T-helper 1 cell treated with Interleukin-12 subunit alpha and Interleukin-12 subunit beta and Interleukin-4 antibody, amounts not matched to agents 30 ng/mL and 1 ng/mL, for 36 hours (primary cell): ENCODE measurements around the gene LRRC8E. TPM values are rescaled to one million over a fixed set of nuclear protein-coding genes. Genes with fewer than 3 reads are reported as not detected.

Experiments
- intact Hi-C: fragments of 100-400 bp; cut with micrococcal nuclease; formaldehyde crosslinking; loops from one replicate; pipeline ENCODE4 v1.15.1; 2024
- total RNA-seq: library from RNA; stranded (reverse); gene quantifications from 2 replicates; pipeline ENCODE4 v1.2.3, GENCODE V29; 2022

Gene LRRC8E
- total RNA-seq = not detected in 2 replicates

GRCh38 chr19:7888145-7888825, at the start of gene LRRC8E:
LRRC8E (plus strand) TSS chr19:7888510; CDS start chr19:7895604, 7,094 bp downstream.
- intact Hi-C loops = no loop called here

- intact Hi-C loops = no loop called here
Measured at GRCh38 chr19:7839476-7839875, 48.8 kb upstream of the LRRC8E start.

GRCh38 chr19:7840629-7841028, 47.7 kb upstream of the LRRC8E start:
- intact Hi-C loops = no loop called here

- intact Hi-C loops = no loop called here
Measured at GRCh38 chr19:7841751-7842660, 46.3 kb upstream of the LRRC8E start.

GRCh38 chr19:7842661-7843294, 45.5 kb upstream of the LRRC8E start:
- intact Hi-C loops = no loop called here

GRCh38 chr19:7843521-7843920, 44.8 kb upstream of the LRRC8E start:
- intact Hi-C loops = no loop called here

GRCh38 chr19:7844405-7844804, 43.9 kb upstream of the LRRC8E start:
- intact Hi-C loops = no loop called here

- intact Hi-C loops = no loop called here
Measured at GRCh38 chr19:7844951-7845350, 43.4 kb upstream of the LRRC8E start.

- intact Hi-C loops = no loop called here
Measured at GRCh38 chr19:7845390-7846154, 42.7 kb upstream of the LRRC8E start.

- intact Hi-C loops = no loop called here
Measured at GRCh38 chr19:7846155-7846646, 42.1 kb upstream of the LRRC8E start.

- intact Hi-C loops = no loop called here
Measured at GRCh38 chr19:7847664-7848063, 40.6 kb upstream of the LRRC8E start.

GRCh38 chr19:7848779-7849457, 39.4 kb upstream of the LRRC8E start:
- intact Hi-C loops = no loop called here

GRCh38 chr19:7849631-7849999, 38.7 kb upstream of the LRRC8E start:
- intact Hi-C loops = no loop called here

GRCh38 chr19:7850000-7850813, 38.1 kb upstream of the LRRC8E start:
- intact Hi-C loops = no loop called here

- intact Hi-C loops = no loop called here
Measured at GRCh38 chr19:7850945-7851622, 37.2 kb upstream of the LRRC8E start.

GRCh38 chr19:7851623-7852500, 36.4 kb upstream of the LRRC8E start:
- intact Hi-C loops = loop anchor here (2.0 kb wide), 1 partner anchor 69 kb away; the partner anchor contains the start of gene SNAPC2

- intact Hi-C loops = loop anchor here (1.0 to 2.0 kb wide), 2 partner anchors 16 to 68 kb away; partner anchors contain the start of gene SNAPC2
Measured at GRCh38 chr19:7852851-7853769, 35.2 kb upstream of the LRRC8E start.
